ENCODE results near the gene NPAS4.
"Not testable (repeated sequence)": the region's sequence is repeated elsewhere in the genome, so short reads cannot be mapped to it uniquely, and the experiment has no call there.

The NPAS4 gene

DNA sequence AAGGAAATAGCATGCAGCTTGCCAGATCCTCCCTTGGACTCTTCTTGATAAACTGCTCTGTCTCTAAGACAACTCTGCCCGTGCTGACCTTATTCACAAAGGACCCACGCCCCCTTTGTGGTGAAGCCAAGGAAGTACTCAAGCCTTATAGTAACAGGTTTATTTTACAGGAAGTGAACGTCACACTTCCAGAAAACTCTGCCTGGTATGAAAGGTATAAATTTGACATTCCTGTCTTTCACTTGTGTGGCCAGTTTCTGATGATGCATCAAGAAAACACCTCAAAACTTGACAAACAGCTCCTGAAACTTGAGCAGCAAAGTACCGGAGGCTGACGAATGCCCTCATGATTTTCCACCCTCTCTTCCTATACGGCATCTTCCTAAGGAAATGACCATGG is 33.4 kb downstream of the NPAS4 start:
- DNase-seq (ENCODE audit: low read depth, low spot score): no peak

DNA sequence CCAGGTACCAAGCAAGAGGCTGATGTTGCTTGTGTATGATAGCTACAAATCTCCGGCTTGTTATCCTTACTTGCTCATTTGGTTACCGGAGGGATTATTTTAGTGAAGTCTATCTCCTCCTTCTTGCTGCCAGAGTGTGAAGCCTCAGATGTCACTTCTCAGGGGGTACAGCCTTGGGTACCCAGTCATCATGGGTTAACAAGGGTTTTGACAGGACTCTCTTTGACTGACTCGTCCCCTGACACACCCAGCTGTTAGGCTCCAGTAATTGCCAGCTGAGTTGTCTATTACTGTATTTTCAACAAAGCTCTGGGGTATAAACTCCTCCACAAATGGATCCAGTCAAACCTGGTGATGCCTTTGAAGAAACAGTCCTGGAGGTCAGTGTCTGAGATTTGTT is 34.0 kb downstream of the NPAS4 start:
- no peak for DNase-seq (ENCODE audit: low read depth, low spot score)

DNA sequence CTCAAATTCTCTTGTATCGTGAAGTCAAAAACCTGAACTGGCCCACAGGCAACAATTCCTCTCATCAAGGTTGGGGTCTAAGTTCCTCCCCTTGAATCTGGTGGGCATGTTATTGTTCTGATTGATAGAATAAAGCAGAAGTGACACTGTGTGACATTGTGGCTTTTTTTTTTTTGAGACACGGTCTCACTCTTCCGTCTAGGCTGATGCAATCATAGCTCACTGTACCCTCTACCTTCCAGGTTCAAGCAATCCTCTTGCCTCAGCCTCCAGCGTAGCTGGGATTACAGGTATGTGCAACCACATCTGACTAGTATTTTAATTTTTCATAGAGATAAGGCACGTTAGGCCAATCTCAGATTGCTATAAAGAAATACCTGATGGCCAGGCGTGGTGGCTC is 37.0 kb downstream of the NPAS4 start:
- DNase-seq (ENCODE audit: low read depth, low spot score): no peak

DNA sequence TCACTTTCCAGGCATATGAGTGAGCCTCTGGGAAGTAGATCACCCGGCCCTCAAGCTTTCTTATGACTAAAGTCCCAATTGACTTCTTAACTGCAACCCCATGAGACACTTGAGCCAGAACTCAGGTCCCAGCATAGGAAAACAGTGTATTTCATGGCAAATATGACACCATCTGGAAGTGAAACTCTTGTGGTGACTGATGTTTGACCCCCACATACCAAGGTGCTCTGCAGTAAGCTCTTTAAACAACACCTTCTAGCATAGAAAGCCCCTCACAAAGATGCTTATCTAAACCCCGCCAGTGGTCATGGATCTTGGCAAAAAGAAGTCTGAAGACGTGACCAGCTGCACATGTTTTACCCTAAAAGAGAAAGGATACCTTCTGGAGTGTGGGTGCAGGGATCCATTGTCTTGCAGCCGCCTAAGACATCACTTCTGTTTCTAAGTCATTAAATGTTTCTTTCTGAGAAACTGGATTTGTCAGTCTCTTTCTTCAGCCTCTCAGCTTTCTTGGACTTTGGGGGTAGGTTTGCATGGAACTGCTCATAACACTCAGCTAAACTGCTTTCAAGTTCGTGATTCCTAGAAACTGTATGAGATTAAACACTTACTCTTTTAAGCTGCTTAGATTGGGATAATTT is 38.4 kb downstream of the NPAS4 start:
- DNase-seq (ENCODE audit: low read depth, low spot score): no peak

DNA sequence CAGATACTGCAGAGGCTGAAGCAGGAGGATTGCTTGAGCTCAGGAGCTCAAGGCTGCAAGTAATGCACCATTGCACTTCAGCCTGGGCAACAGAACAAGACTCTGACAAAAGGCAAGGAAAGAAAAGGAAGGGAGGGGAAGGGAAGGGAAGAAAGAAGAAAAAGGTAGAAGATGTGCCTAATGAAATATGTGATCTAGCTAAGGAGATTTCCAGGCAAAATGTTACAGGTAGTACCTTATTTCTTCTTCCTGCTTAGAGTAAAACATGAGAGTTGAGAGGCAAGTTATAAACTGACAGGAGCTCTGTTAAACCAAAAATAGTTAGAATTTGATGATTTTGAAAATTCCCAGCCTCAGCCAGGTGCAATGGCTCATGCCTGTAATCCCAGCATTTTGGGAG is 41.2 kb downstream of the NPAS4 start:
- DNase-seq (ENCODE audit: low read depth, low spot score): no peak

DNA sequence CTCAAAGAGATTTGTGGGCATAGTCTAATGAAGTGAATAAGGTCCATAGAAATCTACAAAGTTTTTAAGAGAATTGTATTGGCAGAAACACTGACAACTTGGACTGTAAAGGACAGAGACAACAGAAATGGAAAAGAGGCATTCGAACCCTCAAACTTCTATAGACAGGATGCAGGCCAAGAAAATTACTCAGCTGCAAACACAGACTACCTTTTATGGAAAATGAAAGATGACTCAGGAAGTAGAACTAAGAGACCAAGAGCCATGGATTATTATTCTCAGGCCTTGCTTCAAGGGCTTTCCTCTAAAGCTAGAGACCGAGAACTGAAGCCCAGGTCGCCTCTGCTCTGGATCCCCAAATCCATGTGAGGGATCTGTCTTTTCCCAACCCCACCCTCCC is 42.1 kb downstream of the NPAS4 start:
- no peak for DNase-seq (ENCODE audit: low read depth, low spot score)

DNA sequence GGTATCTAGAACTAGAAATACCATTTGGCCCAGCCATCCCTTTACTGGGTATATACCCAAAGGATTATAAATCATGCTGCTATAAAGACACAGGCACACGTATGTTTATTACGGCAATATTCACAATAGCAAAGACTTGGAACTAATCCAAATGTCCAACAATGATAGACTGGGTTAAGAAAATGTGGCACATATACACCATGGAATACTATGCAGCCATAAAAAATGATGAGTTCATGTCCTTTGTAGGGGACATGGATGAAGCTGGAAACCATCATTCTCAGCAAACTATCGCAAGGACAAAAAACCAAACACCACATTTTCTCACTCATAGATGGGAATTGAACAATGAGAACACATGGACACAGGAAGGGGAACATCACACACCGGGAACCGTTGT is 43.3 kb downstream of the NPAS4 start:
- not testable (repeated sequence) for DNase-seq (ENCODE audit: low read depth, low spot score)

DNA sequence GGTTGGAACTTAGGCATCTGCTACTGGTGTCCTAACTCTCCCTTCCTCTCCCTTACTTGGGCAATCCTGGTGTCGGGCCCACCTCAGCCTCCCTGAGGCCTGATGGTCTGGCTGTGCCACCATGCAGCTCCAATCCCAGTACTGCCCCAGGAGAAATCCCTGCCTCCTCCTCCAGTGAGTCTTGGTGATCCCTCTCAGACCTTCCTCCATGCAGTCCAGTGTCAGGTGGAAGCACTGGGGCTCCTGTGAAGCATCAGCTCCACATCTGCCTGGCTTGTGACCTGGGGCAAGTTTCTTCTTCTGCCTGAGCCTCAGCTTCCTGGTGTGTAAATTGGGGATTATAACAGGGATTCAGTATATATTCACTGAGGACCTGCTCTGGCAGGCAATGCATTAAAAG is 44.1 kb downstream of the NPAS4 start:
- no peak for DNase-seq (ENCODE audit: low read depth, low spot score)

DNA sequence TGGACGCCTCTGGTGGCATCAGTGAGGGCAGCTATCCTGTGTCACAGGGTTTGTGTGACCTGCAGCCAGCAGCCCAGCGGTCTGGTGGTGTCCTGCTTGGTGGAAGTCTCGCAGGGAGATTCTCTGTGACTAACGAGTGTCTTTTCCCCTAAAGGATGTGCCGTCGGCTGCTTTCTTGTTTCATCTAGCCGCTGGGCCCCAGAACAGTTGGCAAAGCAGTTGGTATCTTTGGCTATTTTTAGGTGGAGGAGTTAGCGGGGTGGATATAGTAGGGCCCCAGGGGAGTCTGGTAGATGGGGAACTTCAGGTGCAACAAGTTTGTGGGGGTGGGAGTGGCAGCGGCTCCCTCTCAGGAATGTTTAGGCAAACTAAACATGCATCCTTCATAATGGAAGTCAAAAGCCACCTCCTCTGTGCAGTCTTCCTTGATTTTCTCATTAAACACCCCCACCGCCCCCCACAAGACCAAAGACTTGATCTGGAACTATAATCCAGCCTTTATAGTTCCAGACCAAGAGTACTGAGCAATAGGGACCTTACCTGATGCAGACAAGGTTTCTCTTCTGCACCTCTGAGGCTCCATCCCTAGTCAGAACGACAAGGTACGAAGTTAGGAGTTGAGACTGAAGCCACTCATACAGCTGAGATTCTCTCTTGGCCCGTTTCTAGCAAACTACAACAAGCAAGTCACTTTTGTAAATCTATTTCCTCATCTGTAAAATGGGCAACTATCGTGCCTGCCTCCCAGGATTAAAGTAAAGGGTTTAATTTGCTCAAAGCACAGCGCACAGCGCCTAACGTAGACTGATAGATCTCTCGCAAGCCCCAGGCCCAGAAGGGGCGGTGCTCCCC is 44.8 kb downstream of the NPAS4 start:
- no peak for DNase-seq (ENCODE audit: low read depth, low spot score)

DNA sequence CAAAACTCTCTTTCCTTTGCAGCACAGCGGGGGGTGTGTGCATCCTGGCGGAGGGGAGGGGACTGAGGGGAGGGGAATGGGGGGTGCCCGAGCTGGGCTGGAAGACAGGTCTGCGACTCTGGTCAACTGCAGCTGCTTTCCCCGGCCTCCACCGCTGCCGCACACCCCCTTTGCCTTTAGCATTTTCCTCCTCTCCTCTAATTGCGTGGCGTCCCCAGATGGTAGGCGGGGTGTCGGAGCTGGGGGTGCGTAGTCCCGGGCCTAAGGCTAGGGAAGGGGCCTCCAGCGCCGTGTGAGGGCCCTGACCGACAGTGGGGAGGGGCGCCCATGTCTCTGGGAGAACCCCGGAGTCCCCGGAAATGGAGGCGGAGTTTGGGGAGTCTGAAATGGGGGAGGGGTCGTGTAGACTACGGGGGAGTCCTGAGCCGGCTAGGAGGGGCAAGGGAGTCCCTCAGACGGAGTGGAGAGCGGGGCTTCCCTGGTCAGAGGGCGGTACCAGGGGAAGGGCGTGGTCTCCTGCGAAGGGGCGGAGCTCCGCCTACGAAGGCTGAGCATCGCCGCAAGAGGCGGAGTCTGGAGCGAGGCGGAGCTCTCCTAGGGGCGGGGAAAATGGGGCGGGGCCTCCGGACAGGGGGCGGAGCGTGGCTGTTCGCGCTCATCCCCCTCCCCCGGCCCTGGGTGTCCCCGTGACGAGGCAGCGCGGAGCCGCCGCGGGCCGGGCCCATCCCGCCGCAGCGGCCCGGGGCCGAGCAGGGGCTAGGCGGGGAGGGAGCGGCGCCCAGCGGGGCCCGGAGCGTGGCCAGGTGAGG is 45.6 kb downstream of the NPAS4 start, which contains the start of gene PELI3:
Gene PELI3 (plus strand): TSS at position 681 of the 809 bp plus-strand sequence. CDS start 1,224 bp downstream, outside the sequence.
- DNase-seq (ENCODE audit: low read depth, low spot score): peak; percentile 69

DNA sequence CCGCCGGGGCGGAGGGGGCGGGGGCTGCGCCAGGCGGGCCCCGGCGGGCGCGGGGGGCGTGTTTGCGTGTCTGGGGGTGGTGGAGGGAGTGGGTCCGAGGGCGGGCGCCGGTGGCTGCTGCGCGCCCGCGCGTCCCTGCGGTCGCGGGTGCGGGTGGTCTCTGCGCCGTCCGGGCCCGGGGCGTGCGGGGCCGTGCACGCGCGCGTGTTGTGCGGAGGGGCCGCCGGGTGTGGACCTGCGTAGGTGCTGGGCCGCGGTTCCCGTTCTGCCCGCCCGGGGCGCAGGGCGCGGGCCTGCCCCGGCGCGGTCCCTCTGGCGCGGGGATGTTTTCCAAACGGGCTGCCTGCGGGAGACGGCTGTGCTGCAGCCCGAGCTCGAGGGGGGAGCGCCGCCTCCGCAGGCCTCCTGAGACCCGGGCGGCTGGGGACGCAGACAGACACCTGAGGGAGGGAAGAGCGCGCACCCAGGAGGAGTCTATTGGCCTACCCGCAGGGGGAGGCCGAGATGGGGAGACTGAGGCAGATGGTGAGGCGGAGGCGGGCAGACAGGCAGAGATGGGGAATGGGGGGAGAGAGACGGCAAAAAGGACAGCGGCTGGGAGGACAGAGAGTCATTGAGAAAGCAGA is 46.3 kb downstream of the NPAS4 start:
- DNase-seq (ENCODE audit: low read depth, low spot score): no peak

DNA sequence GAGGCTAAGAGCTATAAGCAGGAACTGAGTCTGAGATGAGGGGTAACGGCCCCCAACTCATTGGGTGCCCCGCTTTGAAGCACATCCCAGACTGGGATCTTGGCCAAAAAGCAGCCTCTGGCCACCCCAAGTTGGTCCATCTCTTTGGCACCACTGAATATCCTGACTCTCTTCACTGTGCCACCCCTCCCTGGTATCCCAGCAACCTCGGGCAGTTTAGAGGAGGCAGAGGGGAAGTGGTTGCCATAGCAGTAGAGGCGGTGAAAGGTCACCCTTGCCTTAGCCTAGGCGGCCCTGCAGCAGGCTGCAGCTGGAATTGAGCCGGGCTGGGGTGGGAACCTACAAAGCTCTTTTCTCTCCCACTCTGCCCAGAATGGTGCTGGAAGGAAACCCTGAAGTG is 46.9 kb downstream of the NPAS4 start:
- DNase-seq (ENCODE audit: low read depth, low spot score): no peak

DNA sequence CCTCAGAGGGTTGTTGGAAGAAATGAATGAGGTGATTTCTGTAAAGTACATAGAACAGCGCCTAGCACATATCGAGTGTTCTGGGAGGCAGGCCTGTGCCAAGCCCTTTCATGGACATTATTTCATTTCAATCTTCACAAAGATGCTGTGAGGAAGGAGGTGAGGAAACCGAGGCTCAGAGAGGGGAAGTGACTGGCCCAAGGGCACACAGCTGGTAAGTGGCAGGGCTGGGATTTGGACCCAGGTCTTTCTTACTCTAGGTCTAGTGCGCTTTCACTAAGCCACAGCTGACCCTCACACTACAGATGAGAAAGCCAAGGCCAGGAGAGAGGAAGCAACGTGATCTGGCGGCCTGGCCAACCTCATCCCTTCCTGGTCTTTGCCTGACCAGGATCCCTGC is 47.9 kb downstream of the NPAS4 start:
- no peak for DNase-seq (ENCODE audit: low read depth, low spot score)

DNA sequence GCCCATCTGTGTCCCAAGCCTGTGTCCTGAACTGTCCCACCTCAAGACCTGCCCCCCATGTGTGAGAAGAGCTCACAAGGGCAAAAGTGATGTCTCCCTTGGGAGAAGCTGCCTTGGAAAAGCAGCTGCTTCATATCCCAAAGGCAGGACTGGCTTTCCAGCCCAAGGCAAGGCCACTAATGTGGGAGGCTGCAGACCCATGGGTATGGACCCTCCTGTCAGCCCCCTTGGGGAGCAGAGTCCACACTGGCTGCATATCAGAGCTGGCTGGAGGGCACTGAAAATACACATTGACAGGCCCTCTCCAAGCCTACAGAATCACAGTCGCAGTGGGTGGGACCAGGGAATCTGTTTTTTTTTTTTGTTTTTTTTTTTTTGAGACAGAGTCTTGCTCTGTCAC is 48.6 kb downstream of the NPAS4 start:
- no peak for DNase-seq (ENCODE audit: low read depth, low spot score)

DNA sequence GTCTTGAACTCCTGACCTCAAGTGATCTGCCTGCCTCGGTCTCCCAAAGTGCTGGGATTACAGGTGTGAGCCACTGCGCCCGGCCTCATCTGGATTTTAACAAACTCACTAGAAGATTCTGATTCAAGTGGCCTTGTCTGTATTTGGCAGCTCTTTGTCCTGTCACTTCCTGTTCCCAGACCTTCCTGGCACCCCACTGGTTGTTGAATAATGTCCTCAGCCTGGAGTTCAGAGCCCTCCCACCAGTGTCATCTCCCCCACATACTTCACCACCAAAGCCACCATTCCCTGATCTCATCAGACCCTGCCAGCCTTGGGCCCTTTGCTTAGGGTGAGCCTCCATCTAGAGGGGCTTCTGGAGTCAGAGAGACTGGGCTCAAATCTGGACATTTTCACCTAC is 49.2 kb downstream of the NPAS4 start:
- DNase-seq (ENCODE audit: low read depth, low spot score): no peak

DNA sequence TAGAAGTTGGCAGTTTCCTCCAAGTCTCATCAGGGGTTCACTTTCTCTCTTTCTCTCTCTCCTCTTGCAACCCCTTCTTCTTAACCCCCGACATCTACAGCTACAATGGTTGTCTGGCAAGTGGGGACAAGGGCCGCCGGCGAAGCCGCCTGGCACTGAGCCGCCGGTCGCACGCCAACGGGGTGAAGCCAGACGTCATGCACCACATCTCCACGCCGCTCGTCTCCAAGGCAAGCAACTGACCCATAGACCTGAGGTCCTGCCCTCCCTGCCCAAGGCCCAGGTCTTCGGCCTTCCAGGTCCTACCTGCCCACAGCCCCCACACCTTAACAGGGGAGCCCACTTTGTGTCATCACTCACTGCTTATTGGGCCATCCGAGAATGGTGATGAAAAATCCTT is 50.3 kb downstream of the NPAS4 start:
- DNase-seq (ENCODE audit: low read depth, low spot score): no peak

DNA sequence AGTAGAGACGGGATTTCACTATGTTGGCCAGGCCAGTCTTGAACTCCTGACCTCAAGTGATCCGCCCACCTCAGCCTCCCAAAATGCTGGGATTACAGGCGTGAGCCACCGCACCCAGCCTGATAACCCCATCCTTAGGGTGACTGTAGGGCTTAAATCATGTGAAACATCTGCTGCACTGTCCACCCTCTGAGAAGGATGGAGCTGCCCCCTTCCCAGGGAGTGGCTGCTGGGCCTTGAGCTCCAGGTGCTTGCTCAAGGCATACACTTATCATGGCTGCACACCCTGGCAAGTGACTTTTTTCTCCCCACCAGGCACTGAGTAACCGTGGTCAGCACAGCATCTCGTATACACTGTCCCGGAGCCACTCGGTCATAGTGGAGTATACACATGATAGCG is 51.2 kb downstream of the NPAS4 start:
- no peak for DNase-seq (ENCODE audit: low read depth, low spot score)

DNA sequence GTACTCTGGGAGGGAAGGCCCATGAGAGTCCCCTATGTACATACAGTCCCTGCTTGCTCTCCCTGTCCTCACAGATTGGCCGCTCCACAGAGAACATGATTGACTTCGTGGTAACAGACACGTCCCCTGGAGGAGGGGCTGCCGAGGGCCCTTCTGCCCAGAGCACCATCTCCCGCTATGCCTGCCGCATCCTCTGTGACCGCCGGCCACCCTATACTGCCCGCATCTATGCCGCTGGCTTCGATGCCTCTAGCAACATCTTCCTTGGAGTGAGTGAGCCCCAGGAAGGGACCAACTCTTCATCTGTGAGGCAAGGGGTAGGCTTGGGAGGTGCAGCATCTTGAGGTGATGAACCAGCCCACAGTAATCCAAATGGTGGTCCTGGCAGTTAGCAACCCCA is 52.3 kb downstream of the NPAS4 start:
- no peak for DNase-seq (ENCODE audit: low read depth, low spot score)

DNA sequence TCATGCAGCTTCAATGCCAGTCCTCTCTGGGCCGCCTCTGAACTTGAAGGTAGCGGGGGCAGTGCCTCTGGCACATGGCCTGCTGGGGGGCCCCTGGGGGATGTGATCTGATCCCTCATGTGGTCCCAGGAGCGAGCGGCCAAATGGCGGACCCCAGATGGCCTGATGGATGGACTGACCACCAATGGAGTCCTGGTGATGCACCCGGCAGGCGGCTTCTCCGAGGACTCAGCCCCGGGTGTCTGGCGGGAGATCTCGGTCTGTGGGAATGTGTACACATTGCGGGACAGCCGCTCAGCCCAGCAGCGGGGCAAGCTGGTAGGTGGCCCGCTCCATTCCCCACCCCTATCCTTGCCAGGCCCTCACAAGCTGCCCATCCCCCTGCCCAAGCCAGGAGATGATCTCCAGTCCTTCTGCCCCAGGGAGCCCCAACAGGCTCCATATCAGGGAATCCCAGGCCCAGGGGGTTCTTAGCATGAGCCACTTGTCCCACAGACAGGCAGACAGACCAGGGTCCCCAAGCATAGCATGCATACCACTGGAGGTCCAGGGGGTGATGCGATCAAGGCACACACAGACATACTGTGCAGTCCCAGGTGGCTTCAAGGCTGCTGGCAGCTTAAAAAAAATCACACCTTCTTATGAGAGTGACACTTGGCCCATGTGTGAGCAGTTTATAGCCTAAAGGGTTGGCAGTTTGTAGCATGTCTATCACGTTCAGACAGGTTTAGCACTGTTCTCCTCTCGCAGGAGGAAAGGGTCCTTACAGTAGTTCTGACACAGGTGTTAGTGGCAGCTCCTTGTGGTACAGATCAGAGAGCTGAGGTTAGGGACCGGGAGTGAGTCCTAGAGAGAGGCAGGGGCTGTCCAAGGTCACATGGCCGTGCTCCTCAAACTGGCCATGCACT is 53.0 kb downstream of the NPAS4 start:
- DNase-seq (ENCODE audit: low read depth, low spot score): no peak

DNA sequence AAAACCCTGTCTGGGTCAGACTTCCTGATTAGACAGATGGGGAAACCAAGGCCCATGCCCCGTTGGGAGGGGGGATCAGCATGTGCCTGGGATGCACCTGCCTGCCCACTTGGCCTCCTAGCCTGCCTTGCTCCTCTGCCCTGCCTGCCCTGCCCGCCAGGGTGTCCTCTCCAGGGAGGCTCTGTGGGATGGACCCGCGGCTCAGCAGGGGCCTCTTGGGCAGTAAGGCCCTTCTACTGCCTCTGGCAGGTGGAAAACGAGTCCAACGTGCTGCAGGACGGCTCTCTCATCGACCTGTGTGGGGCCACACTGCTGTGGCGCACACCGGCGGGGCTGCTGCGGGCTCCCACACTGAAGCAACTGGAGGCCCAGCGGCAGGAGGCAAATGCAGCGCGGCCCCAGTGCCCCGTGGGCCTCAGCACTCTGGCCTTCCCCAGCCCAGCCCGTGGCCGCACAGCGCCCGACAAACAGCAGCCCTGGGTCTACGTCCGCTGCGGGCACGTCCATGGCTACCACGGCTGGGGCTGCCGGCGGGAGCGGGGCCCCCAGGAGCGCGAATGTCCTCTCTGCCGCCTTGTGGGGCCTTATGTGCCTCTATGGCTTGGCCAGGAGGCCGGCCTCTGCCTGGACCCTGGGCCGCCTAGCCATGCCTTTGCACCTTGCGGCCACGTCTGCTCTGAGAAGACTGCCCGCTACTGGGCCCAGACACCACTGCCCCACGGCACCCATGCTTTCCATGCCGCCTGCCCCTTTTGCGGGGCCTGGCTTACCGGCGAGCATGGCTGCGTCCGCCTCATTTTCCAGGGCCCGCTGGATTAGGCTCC is 54.7 kb downstream of the NPAS4 start:
- DNase-seq (ENCODE audit: low read depth, low spot score): no peak

Data from smooth muscle cell of the brain vasculature (primary cell).